Subcutaneous abdominal adipose tissue (tissue), 5 donors: ENCODE results near the gene MTMR2.

Source experiments
- H3K27ac ChIP-seq: one replicate; pipeline ENCODE4 v1.7.0; 2013; ENCODE audit warnings: low read depth, mild to moderate bottlenecking, inconsistent platforms, low read length, moderate library complexity
- H3K27me3 ChIP-seq, 5 donors: one replicate each; pipeline ENCODE4 v1.7.0; 2013; ENCODE audit warnings: low read length in 5 of 5, inconsistent platforms in 1 of 5; ENCODE audit not compliant: control insufficient read depth in 5 of 5, insufficient read depth in 4 of 5
- H3K36me3 ChIP-seq, 5 donors: one replicate each; pipeline ENCODE4 v1.7.0; 2013; ENCODE audit warnings: low read length in 5 of 5; ENCODE audit not compliant: control insufficient read depth in 5 of 5, insufficient read depth in 5 of 5
- H3K4me1 ChIP-seq, 5 donors: one replicate each; pipeline ENCODE4 v1.7.0; 2013; ENCODE audit warnings: low read length in 5 of 5, mild to moderate bottlenecking in 3 of 5, moderate library complexity in 1 of 5; ENCODE audit not compliant: control insufficient read depth in 5 of 5, insufficient read depth in 5 of 5
- H3K4me3 ChIP-seq, 5 donors: one replicate each; pipeline ENCODE4 v1.7.0; 2013; ENCODE audit warnings: low read length in 5 of 5, low read depth in 1 of 5
- H3K9ac ChIP-seq, 5 donors: one replicate each; pipeline ENCODE4 v1.7.0; 2013; ENCODE audit warnings: low read length in 5 of 5, mild to moderate bottlenecking in 4 of 5, moderate library complexity in 3 of 5
- H3K9me3 ChIP-seq, 5 donors: one replicate each; pipeline ENCODE4 v1.7.0; 2013; ENCODE audit warnings: low read length in 5 of 5; ENCODE audit not compliant: control insufficient read depth in 5 of 5
- donor health status: healthy.
- donor health status: healthy.
- donor health status: healthy.
- donor health status: healthy.
- donor health status: healthy.

Gene MTMR2

GRCh38 chr11:95920460-95921105 is 3.3 kb downstream of the MTMR2 start:
- Histone ChIP-seq H3K27me3 (no peaks in the 10 kb centered on the region), H3K27ac (peak overlapping the region; percentile 15), H3K9me3 (peaks cover 0 to 3% (median 0%) of the 10 kb centered on the region in 5 donors), H3K9ac (no peak overlapping the region), H3K4me3 (no peak overlapping the region), H3K4me1 (peaks cover 2 to 44% (median 27%) of the 10 kb centered on the region in 5 donors), H3K36me3 (no peaks in the 10 kb centered on the region)

GRCh38 chr11:95919514-95919913 is 4.4 kb downstream of the MTMR2 start:
- Histone ChIP-seq H3K4me1 (peaks cover 2 to 37% (median 23%) of the 10 kb centered on the region in 5 donors), H3K36me3 (no peaks in the 10 kb centered on the region), H3K27me3 (no peaks in the 10 kb centered on the region), H3K9me3 (peaks cover 0 to 3% (median 0%) of the 10 kb centered on the region in 5 donors), H3K9ac (no peak overlapping the region), H3K27ac (peak overlapping the region; percentile 15), H3K4me3 (no peak overlapping the region)

DNA sequence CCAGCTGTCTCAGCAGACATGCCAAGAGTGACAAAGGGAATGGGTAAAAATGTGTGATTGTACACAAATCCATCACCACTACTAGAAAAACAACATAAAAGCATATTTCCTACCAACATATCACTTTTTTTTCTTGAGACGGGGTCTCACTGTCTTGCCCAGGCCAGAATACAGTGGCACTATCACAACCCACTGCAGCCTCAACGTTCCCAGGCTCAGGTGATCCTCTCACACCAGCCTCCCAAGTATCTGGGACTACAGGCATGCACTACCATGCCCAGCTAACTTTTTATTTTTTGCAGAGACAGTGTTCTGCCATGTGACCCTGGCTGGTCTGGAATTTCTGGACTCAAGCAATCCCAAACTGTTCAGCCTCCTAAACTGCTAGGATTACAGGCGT is 5.2 kb downstream of the MTMR2 start:
- H3K9me3 ChIP-seq = peaks cover 0 to 3% (median 0%) of the 10 kb centered on the region in 5 donors
- no peak overlapping the region for H3K4me3 ChIP-seq
- peak overlapping the region; percentile 15 for H3K27ac ChIP-seq
- H3K4me1 ChIP-seq = peaks cover 2 to 34% (median 23%) of the 10 kb centered on the region in 5 donors
- no peaks in the 10 kb centered on the region for H3K27me3 ChIP-seq
- H3K9ac ChIP-seq = no peak overlapping the region
- H3K36me3 ChIP-seq = no peaks in the 10 kb centered on the region

- no peak overlapping the region for H3K9ac ChIP-seq
- H3K36me3 ChIP-seq = no peaks in the 10 kb centered on the region
- peaks cover 2 to 31% (median 21%) of the 10 kb centered on the region in 5 donors for H3K4me1 ChIP-seq
- H3K27me3 ChIP-seq = no peaks in the 10 kb centered on the region
- peaks cover 0 to 3% (median 0%) of the 10 kb centered on the region in 5 donors for H3K9me3 ChIP-seq
- peak overlapping the region; percentile 15 for H3K27ac ChIP-seq
- no peak overlapping the region for H3K4me3 ChIP-seq
These were observed 5.9 kb downstream of the MTMR2 start for GRCh38 chr11:95918056-95918455.

- Histone ChIP-seq H3K4me1 (peaks cover 0 to 26% (median 16%) of the 10 kb centered on the region in 5 donors), H3K27me3 (no peaks in the 10 kb centered on the region)
These were observed 6.5 kb downstream of the MTMR2 start for GRCh38 chr11:95917193-95918036.

GRCh38 chr11:95916049-95916448 is 7.9 kb downstream of the MTMR2 start:
- Histone ChIP-seq H3K36me3 (no peaks in the 10 kb centered on the region), H3K4me1 (peaks cover 0 to 15% (median 9%) of the 10 kb centered on the region in 5 donors), H3K27me3 (no peaks in the 10 kb centered on the region), H3K4me3 (no peak overlapping the region), H3K9me3 (peaks cover 0 to 3% (median 0%) of the 10 kb centered on the region in 5 donors), H3K27ac (no peak overlapping the region), H3K9ac (no peak overlapping the region)

More at GRCh38 chr11:95917193-95918036, 6.5 kb downstream of the MTMR2 start:
- H3K9ac ChIP-seq = no peak overlapping the region
- no peaks in the 10 kb centered on the region for H3K36me3 ChIP-seq
- peak overlapping the region; percentile 63 for H3K27ac ChIP-seq
- H3K4me3 ChIP-seq = peak overlapping the region in 1 of 5 donors; percentile 24
- H3K9me3 ChIP-seq = peaks cover 0 to 3% (median 0%) of the 10 kb centered on the region in 5 donors

GRCh38 chr11:95915051-95915450 is 8.9 kb downstream of the MTMR2 start:
- H3K27ac ChIP-seq = no peak overlapping the region
- no peak overlapping the region for H3K4me3 ChIP-seq
- H3K27me3 ChIP-seq = no peaks in the 10 kb centered on the region
- H3K9me3 ChIP-seq = peaks cover 0 to under 1% (median 0%) of the 10 kb centered on the region in 5 donors
- no peaks in the 10 kb centered on the region for H3K36me3 ChIP-seq
- H3K9ac ChIP-seq = no peak overlapping the region
- peaks cover 0 to 15% (median 9%) of the 10 kb centered on the region in 5 donors for H3K4me1 ChIP-seq

DNA sequence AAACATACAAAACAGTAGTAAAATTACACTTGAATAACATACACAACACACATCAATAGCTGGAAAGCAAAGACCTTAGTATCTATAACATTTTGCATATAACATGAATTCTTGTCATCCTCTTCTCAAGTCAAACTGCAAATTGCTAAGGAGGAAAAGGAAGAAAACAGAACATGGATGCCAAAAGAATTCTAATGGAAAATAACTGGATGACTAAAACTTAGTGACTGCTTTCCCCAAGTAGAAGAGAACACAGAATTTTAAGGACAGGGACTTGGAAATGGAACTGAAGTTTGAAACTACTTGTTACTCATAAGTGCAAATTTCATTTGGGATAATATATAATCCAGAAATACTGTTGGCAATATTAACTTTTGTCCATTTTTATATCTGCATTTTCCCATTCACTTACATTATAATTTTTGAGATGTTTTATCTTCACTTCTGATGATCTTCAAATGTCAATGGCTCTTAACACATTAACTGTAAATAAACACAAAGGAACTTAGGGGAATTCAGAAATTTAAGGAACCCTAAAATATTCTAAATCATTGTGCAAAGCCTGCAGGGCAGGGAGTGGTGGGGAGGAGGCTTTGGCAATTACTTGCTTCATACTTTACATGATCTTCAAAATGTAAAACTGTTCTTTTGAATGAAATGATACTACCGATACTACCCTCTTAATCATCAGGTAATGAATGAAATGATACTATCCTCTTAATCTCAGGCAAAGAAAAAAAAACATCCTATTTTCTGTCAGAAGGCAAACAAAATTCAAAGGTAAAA is 9.9 kb downstream of the MTMR2 start:
- Histone ChIP-seq H3K4me3 (no peak overlapping the region), H3K9me3 (no peaks in the 10 kb centered on the region), H3K27me3 (no peaks in the 10 kb centered on the region), H3K9ac (no peak overlapping the region), H3K36me3 (no peaks in the 10 kb centered on the region), H3K27ac (no peak overlapping the region), H3K4me1 (peaks cover 0 to 15% (median 9%) of the 10 kb centered on the region in 5 donors)

- no peak overlapping the region for H3K9ac ChIP-seq
- H3K4me3 ChIP-seq = no peak overlapping the region
- H3K36me3 ChIP-seq = no peaks in the 10 kb centered on the region
- no peaks in the 10 kb centered on the region for H3K9me3 ChIP-seq
- H3K27me3 ChIP-seq = no peaks in the 10 kb centered on the region
- no peak overlapping the region for H3K27ac ChIP-seq
- peaks cover 0 to 8% (median 3%) of the 10 kb centered on the region in 5 donors for H3K4me1 ChIP-seq
These were observed 10.9 kb downstream of the MTMR2 start for GRCh38 chr11:95912902-95913560.
